ENCODE data around the gene EPC2.
"Not testable (repeated sequence)": the region's sequence is repeated elsewhere in the genome, so short reads cannot be mapped to it uniquely, and the experiment has no call there.

The EPC2 gene

GRCh38 chr2:148721520-148721931 is 77.0 kb downstream of the EPC2 start:
- no peak for DNase-seq

DNA sequence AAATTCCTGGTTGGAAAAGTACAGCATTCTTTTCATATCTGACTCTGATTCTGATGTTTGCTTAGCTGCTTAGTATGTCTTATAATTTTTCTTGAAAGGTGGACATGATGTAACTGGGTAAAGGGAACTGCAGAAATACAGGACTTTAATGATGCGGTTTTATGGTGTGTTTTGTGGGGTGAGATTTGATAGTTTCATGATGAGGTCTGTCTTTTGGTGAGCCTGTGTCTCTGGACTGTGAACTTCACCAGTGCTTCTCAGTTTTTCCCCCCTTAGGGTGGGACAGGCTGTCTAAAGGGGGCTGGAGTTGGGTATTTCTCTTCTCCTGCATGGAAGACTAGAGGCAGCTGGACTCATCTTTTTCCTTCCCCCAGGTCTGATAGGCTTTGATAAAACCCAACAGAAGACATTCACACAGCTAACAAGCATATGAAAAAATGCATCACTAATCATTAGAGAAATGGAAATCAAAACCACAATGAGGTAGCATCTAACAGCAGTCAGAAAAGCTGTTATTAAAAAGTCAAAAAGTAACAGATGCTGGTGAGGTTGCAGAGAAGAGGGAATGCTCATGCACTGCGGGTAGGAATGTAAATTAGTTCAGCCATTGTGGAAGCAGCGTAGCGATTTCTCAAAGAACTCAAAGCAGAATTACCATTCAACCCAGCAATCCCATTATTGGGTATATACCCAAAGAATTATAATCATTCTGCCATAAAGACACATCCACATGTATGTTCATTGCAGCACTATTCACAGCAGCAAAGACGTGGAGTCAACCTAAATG is 77.6 kb downstream of the EPC2 start:
- DNase-seq, result no peak

DNA sequence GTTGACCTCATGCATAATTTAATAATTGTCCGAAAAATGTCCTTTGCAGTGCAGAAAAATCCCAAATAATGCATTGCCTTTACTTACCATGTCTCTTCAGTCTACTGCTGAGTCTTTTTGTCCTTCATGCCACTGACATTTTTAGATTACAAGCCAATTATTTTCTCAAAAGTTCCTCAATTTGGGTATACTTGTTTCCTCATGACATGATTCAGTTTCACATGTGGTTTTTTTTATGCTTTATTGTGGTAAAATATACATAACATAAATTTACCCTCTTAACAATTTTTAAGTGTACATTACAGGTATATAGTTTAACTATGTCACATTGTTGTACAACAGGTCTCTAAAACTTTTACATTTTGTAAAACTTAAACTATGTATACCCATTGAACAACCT is 81.0 kb downstream of the EPC2 start:
- DNase-seq, result no peak

DNA sequence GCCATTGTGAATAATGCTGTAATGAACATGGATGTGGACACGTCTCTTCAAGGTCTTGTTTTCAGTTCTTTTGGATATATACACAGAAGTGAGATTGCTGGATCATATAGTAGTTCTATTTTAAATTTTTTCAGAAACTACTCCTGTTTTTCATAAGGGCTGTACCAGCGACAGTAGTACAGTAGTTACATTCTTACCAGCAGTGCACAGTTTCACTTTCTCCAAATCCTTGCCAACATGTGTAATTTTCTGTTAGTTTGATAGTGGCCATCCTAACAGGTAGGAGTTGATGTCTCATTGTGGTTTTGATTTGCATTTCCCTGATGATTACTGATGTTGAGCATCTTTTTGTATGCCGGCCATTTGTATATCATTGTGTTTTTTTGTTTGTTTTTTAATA is 81.7 kb downstream of the EPC2 start:
- no peak for DNase-seq

DNA sequence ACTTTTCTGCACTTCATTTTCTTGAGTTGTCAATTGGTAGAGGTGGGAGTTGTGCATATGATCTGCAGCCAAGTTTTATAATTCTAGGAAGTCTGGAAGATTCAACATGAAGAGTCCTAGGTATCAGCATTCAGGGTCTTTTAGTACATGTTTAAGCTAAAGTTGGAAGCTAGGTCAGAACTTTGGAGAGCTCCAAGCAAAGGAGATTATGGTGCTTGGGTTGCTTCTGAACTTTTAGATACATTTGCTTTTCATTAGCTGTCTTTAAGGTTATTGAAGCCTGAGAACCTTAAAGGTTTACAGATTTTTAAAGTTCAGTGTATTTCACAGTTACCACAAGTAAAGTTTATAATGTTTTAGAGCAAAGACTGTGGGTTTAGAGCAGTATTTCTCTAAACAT is 85.5 kb downstream of the EPC2 start:
- no peak for DNase-seq

DNA sequence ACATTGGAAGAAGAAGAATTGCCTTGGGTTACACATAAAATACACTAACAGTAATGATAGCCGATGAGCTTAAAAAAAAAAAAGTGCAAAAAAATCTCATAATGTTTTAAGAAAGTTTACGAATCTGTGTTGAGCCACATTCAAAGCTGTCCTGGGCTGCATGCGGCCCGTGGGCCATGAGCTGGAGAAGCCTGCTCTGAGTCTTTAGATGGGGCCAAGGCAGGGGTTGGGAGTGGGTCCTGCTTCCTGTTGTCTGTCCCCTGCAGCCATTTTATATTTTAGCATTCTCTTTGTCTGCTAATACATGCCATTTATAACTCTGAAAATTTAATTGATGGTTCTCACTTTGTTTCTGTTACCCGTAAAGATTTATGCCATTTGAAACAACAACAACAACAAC is 93.2 kb downstream of the EPC2 start:
- DNase-seq, result no peak

- DNase-seq, result no peak
Measured at GRCh38 chr2:148739454-148740105, 95.0 kb downstream of the EPC2 start.

- DNase-seq, result no peak
Measured at GRCh38 chr2:148742373-148742772, 97.8 kb downstream of the EPC2 start.

DNA sequence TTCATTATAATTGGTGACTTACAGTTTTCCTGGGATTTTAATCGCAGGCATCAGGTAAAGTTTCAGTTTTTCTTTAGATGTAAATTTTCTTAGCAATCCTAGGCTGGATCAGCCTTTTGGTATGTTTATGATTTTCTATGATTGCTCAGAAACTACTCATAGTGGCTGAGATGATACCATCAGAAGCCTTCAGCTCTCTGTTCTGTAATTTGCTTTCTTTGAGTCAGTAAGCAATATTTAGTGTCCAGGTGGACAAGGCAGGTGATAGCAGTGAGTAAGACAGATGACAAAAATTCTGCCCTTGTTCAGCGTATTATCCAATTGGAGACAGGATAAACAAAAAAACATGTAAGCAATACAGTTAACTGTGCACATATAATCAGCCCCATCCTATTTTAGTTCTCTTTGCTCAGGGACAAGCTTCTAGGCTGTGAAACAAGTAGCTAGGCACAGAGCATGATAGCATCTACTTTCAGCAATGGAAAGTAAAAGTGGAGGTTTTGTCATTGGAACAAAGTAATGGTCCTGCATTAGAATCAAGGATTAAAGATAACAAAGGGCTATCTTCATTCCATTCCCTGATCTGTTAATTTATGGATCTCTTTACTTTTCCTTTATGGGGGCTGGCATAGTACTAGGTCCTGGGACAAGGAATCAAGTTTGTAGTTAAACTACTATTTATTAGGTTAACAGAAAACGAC is 100.8 kb downstream of the EPC2 start:
- no peak for DNase-seq

DNA sequence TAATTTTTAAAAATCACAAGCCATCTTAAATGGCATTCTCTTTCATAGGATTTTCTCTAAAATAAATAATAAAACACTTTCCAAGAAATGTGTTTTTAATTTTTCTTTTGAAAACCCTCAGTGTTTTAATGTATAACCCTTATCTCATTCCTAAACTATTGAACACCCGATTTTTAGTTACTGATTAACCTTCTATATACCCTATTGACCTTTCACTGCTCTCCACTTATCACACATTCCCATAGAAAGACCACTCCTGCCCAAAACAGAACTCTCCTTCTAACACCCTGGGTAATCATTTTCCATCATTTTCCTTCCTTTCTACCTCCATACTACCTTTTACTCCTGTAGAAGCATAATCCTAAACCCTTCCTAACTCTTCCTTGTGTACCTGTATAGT is 102.4 kb downstream of the EPC2 start:
- DNase-seq, result no peak

GRCh38 chr2:148751907-148752306 is 107.4 kb downstream of the EPC2 start:
- no peak for DNase-seq

GRCh38 chr2:148752977-148753376 is 108.4 kb downstream of the EPC2 start:
- no peak for DNase-seq

GRCh38 chr2:148754864-148755263 is 110.3 kb downstream of the EPC2 start:
- no peak for DNase-seq

- DNase-seq, result no peak
Measured at GRCh38 chr2:148756292-148756975, 111.9 kb downstream of the EPC2 start.

GRCh38 chr2:148764815-148765214 is 120.3 kb downstream of the EPC2 start:
- no peak for DNase-seq

GRCh38 chr2:148770047-148770446 is 125.5 kb downstream of the EPC2 start:
- DNase-seq, result no peak

- no peak for DNase-seq
Measured at GRCh38 chr2:148781544-148781943, 137.0 kb downstream of the EPC2 start.

- no peak for DNase-seq
Measured at GRCh38 chr2:148789059-148789458, 144.5 kb downstream of the EPC2 start.

DNA sequence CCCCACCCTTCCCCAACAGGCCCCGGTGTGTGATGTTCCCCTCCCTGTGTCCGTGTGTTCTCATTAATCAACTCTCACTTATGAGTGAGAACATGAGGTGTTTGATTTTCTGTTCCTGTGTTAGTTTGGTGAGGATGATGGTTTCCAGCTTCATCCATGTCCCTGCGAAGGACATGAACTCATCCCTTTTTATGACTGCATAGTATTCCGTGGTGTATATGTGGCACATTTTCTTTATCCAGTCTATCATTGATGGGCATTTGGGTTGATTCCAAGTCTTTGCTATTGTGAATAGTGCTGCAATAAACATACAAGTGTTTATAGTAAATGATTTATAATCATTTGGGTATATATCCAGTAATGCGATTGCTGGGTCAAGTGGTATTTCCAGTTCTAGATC is 145.6 kb downstream of the EPC2 start:
- not testable (repeated sequence) for DNase-seq

- no peak for DNase-seq
Measured at GRCh38 chr2:148794558-148794957, 150.0 kb downstream of the EPC2 start.

GRCh38 chr2:148796735-148797512 is 152.4 kb downstream of the EPC2 start:
- DNase-seq, result peak in 4 of 56 donors; percentile 5 to 20 (median 8)
